HepG2 (cell line): ENCODE measurements around the gene PAQR5. TPM values are rescaled to one million over a fixed set of nuclear protein-coding genes. Genes with fewer than 3 reads are reported as not detected.

Source experiments
- ATAC-seq: fragments of 200-7000 bp; cut with Tn5 transposase; 3 replicates; pipeline ENCODE4 v1.9.1; 2020; ENCODE audit warnings: mild to moderate bottlenecking, moderate library complexity
- BruUV-seq: library from RNA; stranded (reverse); fragments of 400-500 nt; replicated peaks from 2 replicates; lab custom pipeline; 2021; lab: Mats Ljungman, UMichigan
- CTCF ChIA-PET: fragments of 300-600 bp; formaldehyde crosslinking; extraction: SDS; loops from one replicate; lab custom pipeline; 2021; ENCODE audit warnings: low total read pairs, inconsistent platforms, low intra/inter-chr PET ratio; lab: Yijun Ruan, JAX
- POLR2A ChIA-PET: fragments of 350-600 bp; sonication (Branson Sonifier 250); formaldehyde crosslinking; loops from one replicate; lab custom pipeline; 2020; ENCODE audit warnings: antibody characterized with exemption, inconsistent platforms; lab: Yijun Ruan, JAX
- DNase-seq: peaks from one replicate; pipeline ENCODE4 v3.0.0-alpha.2; 2015; ENCODE audit warnings: low spot score
- FAIRE-seq: peaks from 3 replicates; lab custom pipeline; 2011; peaks lifted over from hg19 to GRCh38; lab: Jason Lieb, UNC
- H2AFZ ChIP-seq: one replicate; pipeline ENCODE4 v1.6.1; 2011; ENCODE audit warnings: low read length, inconsistent platforms
- H3K27ac ChIP-seq: fragments of 300-600 bp; 3 replicates; pipeline ENCODE4 v1.8.0; 2011; ENCODE audit warnings: mixed run types, mild to moderate bottlenecking, mixed read lengths, low read length, inconsistent platforms; ENCODE audit not compliant: insufficient read depth; ENCODE audit errors: extremely low read length
- H3K27me3 ChIP-seq, 2 experiments: fragments of 200-600 bp in 1 of 2; 2 replicates in 1 of 2; 3 replicates in 1 of 2; pipeline versions ENCODE4 v1.6.0 to v1.8.0; 2011; ENCODE audit warnings: low read length in 2 of 2, mild to moderate bottlenecking in 2 of 2, moderate library complexity in 2 of 2, inconsistent platforms in 1 of 2; ENCODE audit not compliant: insufficient read depth in 2 of 2, control insufficient read depth in 1 of 2
- H3K36me3 ChIP-seq, 2 experiments: fragments of 200-600 bp in 1 of 2; replicated peaks in 1 of 2; 2 replicates in 1 of 2; 3 replicates in 1 of 2; pipeline versions ENCODE4 v1.5.1 to v1.8.0; 2011; ENCODE audit warnings: low read length in 2 of 2, inconsistent platforms in 1 of 2; ENCODE audit not compliant: insufficient read depth in 2 of 2, control insufficient read depth in 1 of 2
- H3K4me1 ChIP-seq: 2 replicates; pipeline ENCODE4 v1.5.1; 2012; ENCODE audit warnings: low read length, inconsistent platforms; ENCODE audit not compliant: insufficient read depth
- H3K4me2 ChIP-seq: 2 replicates; pipeline ENCODE4 v1.6.0; 2011; ENCODE audit warnings: low read depth, low read length, inconsistent platforms
- H3K4me3 ChIP-seq, 3 experiments: fragments of 200-600 bp in 1 of 3; sonication (generic), shearing (Covaris generic) in 1 of 3; replicated peaks in 1 of 3; 2 replicates each; pipeline ENCODE4 v1.5.1; 2011 to 2016; ENCODE audit warnings: low read length in 3 of 3, inconsistent platforms in 2 of 3, low read depth in 2 of 3, mild to moderate bottlenecking in 2 of 3, control low read depth in 1 of 3, mixed read lengths in 1 of 3; ENCODE audit not compliant: insufficient read depth in 1 of 3
- H3K79me2 ChIP-seq: one replicate; pipeline ENCODE4 v1.6.1; 2011; ENCODE audit warnings: low read length, inconsistent platforms; ENCODE audit not compliant: insufficient read depth
- H3K9ac ChIP-seq: 2 replicates; pipeline ENCODE4 v1.6.0; 2011; ENCODE audit warnings: mild to moderate bottlenecking, low read depth, low read length, inconsistent platforms; ENCODE audit not compliant: insufficient read depth
- H3K9me3 ChIP-seq: 2 replicates; pipeline ENCODE4 v1.5.1; 2012; ENCODE audit warnings: mild to moderate bottlenecking, low read length
- H4K20me1 ChIP-seq: 2 replicates; pipeline ENCODE4 v1.6.0; 2011; ENCODE audit warnings: inconsistent platforms, mild to moderate bottlenecking, low read length, moderate library complexity; ENCODE audit not compliant: insufficient read depth
- ARID3A ChIP-seq: IDR thresholded peaks from 2 replicates; pipeline ENCODE4 v1.6.1; 2012; ENCODE audit warnings: low read depth, low read length, improper control_type of control experiment
- ATF3 ChIP-seq: sonication (generic); formaldehyde crosslinking; IDR thresholded peaks from 2 replicates; pipeline ENCODE4 v1.4.0; 2020; ENCODE audit warnings: missing genetic modification reagents
- CBFB ChIP-seq: sonication (generic); formaldehyde crosslinking; IDR thresholded peaks from 2 replicates; pipeline ENCODE4 v1.4.0; 2020; ENCODE audit warnings: missing genetic modification reagents
- CREB3 ChIP-seq: sonication (generic); formaldehyde crosslinking; IDR thresholded peaks from 2 replicates; pipeline ENCODE4 v1.5.0; 2020; ENCODE audit warnings: missing genetic modification reagents
- IKZF5 ChIP-seq: IDR thresholded peaks from 2 replicates; pipeline ENCODE4 v1.6.1; 2018; ENCODE audit warnings: missing genetic modification reagents, mild to moderate bottlenecking, missing compliant biosample characterization
- KLF6 ChIP-seq: IDR thresholded peaks from 2 replicates; pipeline ENCODE4 v1.8.0; 2016; ENCODE audit warnings: missing biosample characterization, missing genetic modification reagents
- LRRFIP1 ChIP-seq: sonication (generic); formaldehyde crosslinking; conservative IDR thresholded peaks from 2 replicates; pipeline ENCODE4 v1.4.0; 2020; ENCODE audit warnings: missing genetic modification reagents
- MEF2D ChIP-seq: sonication (generic); formaldehyde crosslinking; IDR thresholded peaks from 2 replicates; pipeline ENCODE4 v1.5.1; 2020; ENCODE audit warnings: mild to moderate bottlenecking, missing genetic modification reagents
- MYNN ChIP-seq: sonication (generic); formaldehyde crosslinking; IDR thresholded peaks from 2 replicates; pipeline ENCODE4 v1.4.0; 2020; ENCODE audit warnings: mild to moderate bottlenecking, low read depth, missing genetic modification reagents
- RBFOX2 ChIP-seq: fragments of 200-400 bp; formaldehyde crosslinking; IDR thresholded peaks from 2 replicates; pipeline ENCODE4 v1.6.1; 2017; ENCODE audit warnings: low read depth, mild to moderate bottlenecking, low read length
- RFX3 ChIP-seq: IDR thresholded peaks from 2 replicates; pipeline ENCODE4 v1.6.1; 2016; ENCODE audit warnings: missing biosample characterization, missing genetic modification reagents
- TBX2 ChIP-seq: sonication (generic); formaldehyde crosslinking; IDR thresholded peaks from 2 replicates; pipeline ENCODE4 v1.5.0; 2020; ENCODE audit warnings: missing genetic modification reagents, mild to moderate bottlenecking, borderline replicate concordance
- YEATS4 ChIP-seq: sonication (generic); formaldehyde crosslinking; IDR thresholded peaks from 2 replicates; pipeline ENCODE4 v1.4.0; 2020; ENCODE audit warnings: missing genetic modification reagents, borderline replicate concordance
- ZBTB42 ChIP-seq: sonication (generic); formaldehyde crosslinking; IDR thresholded peaks from 2 replicates; pipeline ENCODE4 v1.5.0; 2020; ENCODE audit warnings: mild to moderate bottlenecking, missing genetic modification reagents
- ZFP1 ChIP-seq: IDR thresholded peaks from 2 replicates; pipeline ENCODE4 v1.6.1; 2016
- ZNF20 ChIP-seq: sonication (generic); formaldehyde crosslinking; IDR thresholded peaks from 2 replicates; pipeline ENCODE4 v1.4.0; 2020; ENCODE audit warnings: mild to moderate bottlenecking, moderate library complexity, missing genetic modification reagents
- ZNF337 ChIP-seq: sonication (generic); formaldehyde crosslinking; IDR thresholded peaks from 2 replicates; pipeline ENCODE4 v1.5.1; 2020; ENCODE audit warnings: missing genetic modification reagents, low read depth, mild to moderate bottlenecking, borderline replicate concordance
- ZNF773 ChIP-seq: sonication (generic); formaldehyde crosslinking; IDR thresholded peaks from 2 replicates; pipeline ENCODE4 v1.4.0; 2020; ENCODE audit warnings: missing genetic modification reagents, borderline replicate concordance
- WGBS: methylation state at CpG from one replicate; pipeline ENCODE4 v1.1.6; 2017; ENCODE audit warnings: low lambda C conversion rate; 5-methylcytosine and 5-hydroxymethylcytosine counted together
- in situ Hi-C: cut with HindIII; loops from 2 replicates; pipeline ENCODE4 v1.10.0; 2017; ENCODE audit warnings: low pct_unique_long_range_greater_than_20kb; ENCODE audit not compliant: extremely low pct_ligation_motif_present
- intact Hi-C: fragments of 100-400 bp; cut with micrococcal nuclease; formaldehyde crosslinking; loops from one replicate; pipeline ENCODE4 v1.10.0; 2022; ENCODE audit not compliant: unreplicated experiment
- polyA plus RNA-seq, 8 experiments: library from polyadenylated mRNA; depleted of rRNA in 3 of 8; stranded (reverse) in 7 of 8; unstranded in 1 of 8; fragments of >200 nt; fragmentation: Illumina TruSeq in 4 of 8; extraction: Trizol in 4 of 8; gene quantifications; 2 replicates each; pipeline versions ENCODE4 v1.2.1 to v1.2.3, GENCODE V29; 2011 to 2016; ENCODE audit warnings: low read depth in 4 of 8, missing spikeins in 1 of 8, mixed read lengths in 1 of 8; ENCODE audit not compliant: insufficient read depth in 1 of 8
- total RNA-seq, 5 experiments: library from RNA; depleted of rRNA; stranded (reverse); fragments of >200 nt; fragmentation: Illumina TruSeq; extraction: Trizol; gene quantifications; 2 replicates each; pipeline ENCODE4 v1.2.3, GENCODE V29; 2016; ENCODE audit warnings: low read depth in 1 of 5

The PAQR5 gene
- total and polyA plus RNA-seq, 2 of the 13 experiments (the other 11 are each of a cell fraction or from before 2014, with no cell fraction given), result 0.53 to 1.3 TPM

- no peak overlapping the region for H3K4me2 ChIP-seq
- 52% methylated on average over 7 of the region's 7 CpGs for whole genome bisulfite sequencing
- H3K4me3 ChIP-seq, result no peak overlapping the region
- H3K9ac ChIP-seq, result no peak overlapping the region
- H3K79me2 ChIP-seq, result no peaks in the 10 kb centered on the region
- FAIRE-seq (no peak), DNase-seq (no peak), ATAC-seq (no peak)
- TF ChIP-seq CREB3 (CRISPR knock-in tag) (no peak), ZNF337 (CRISPR knock-in tag) (no peak), ARID3A (no peak), ZFP1 (CRISPR knock-in tag) (no peak), IKZF5 (CRISPR knock-in tag) (no peak), ATF3 (CRISPR knock-in tag) (no peak), TBX2 (CRISPR knock-in tag) (no peak), MEF2D (no peak), LRRFIP1 (CRISPR knock-in tag) (no peak), CBFB (CRISPR knock-in tag) (no peak), ZNF20 (CRISPR knock-in tag) (no peak), ZNF773 (no peak), YEATS4 (CRISPR knock-in tag) (no peak), MYNN (no peak), ZBTB42 (CRISPR knock-in tag) (no peak), RFX3 (CRISPR knock-in tag) (no peak), RBFOX2 (no peak), KLF6 (CRISPR knock-in tag) (no peak)
- ChIA-PET CTCF (no interaction called here), POLR2A (no interaction called here)
- H3K9me3 ChIP-seq, result no peaks in the 10 kb centered on the region
- no peaks in the 10 kb centered on the region for H3K36me3 ChIP-seq
- H3K27ac ChIP-seq, result no peak overlapping the region
- H3K4me1 ChIP-seq, result peaks cover 26% of the 10 kb centered on the region
- no peak overlapping the region for H2AFZ ChIP-seq
- in situ Hi-C loops, result no loop called here
- intact Hi-C loops, result no loop called here
- H3K27me3 ChIP-seq, result peaks cover 0 to 21% of the 10 kb centered on the region in 2 experiments; a peak in 2 of 5 replicates
- no peaks in the 10 kb centered on the region for H4K20me1 ChIP-seq
- no TSS peak for BruUV-seq
Measured at GRCh38 chr15:69279636-69280035, 19.1 kb upstream of the PAQR5 start.
